Stimulated activated effector memory CD8-positive, alpha-beta T cell treated with anti-CD3 and anti-CD28 coated beads, Interleukin-12 subunit alpha, Interleukin-12 subunit beta, amount 100 ng/mL, for 72 hours (primary cell): Measurements from ENCODE around the gene MAGI3.
A peak's percentile ranks its signal among the peaks of the same experiment; 100 is the strongest.
"Not testable (repeated sequence)": the region's sequence is repeated elsewhere in the genome, so short reads cannot be mapped to it uniquely, and the experiment has no call there.

ENCODE experiments used
- ATAC-seq: fragments of 150-1000 bp; cut with Tn5 transposase; 2 replicates; pipeline ENCODE4 v1.10.0; 2021
- DNase-seq, 2 donors: peaks; one replicate each; pipeline ENCODE4 v3.0.0; 2021 to 2022; ENCODE audit warnings: low spot score in 2 of 2
- H3K27ac Mint-ChIP-seq: one replicate; pipeline ENCODE4 v1.8.0; 2022; ENCODE audit warnings: mild to moderate bottlenecking, mixed read lengths
- H3K36me3 Mint-ChIP-seq: one replicate; pipeline ENCODE4 v1.8.0; 2022; ENCODE audit warnings: mild to moderate bottlenecking, mixed read lengths
- H3K4me1 Mint-ChIP-seq: one replicate; pipeline ENCODE4 v1.8.0; 2022; ENCODE audit warnings: mixed read lengths
- H3K4me3 Mint-ChIP-seq: one replicate; pipeline ENCODE4 v1.8.0; 2022; ENCODE audit warnings: mild to moderate bottlenecking, mixed read lengths
- H3K9me3 Mint-ChIP-seq: one replicate; pipeline ENCODE4 v1.8.0; 2022; ENCODE audit warnings: mixed read lengths

Gene MAGI3

DNA sequence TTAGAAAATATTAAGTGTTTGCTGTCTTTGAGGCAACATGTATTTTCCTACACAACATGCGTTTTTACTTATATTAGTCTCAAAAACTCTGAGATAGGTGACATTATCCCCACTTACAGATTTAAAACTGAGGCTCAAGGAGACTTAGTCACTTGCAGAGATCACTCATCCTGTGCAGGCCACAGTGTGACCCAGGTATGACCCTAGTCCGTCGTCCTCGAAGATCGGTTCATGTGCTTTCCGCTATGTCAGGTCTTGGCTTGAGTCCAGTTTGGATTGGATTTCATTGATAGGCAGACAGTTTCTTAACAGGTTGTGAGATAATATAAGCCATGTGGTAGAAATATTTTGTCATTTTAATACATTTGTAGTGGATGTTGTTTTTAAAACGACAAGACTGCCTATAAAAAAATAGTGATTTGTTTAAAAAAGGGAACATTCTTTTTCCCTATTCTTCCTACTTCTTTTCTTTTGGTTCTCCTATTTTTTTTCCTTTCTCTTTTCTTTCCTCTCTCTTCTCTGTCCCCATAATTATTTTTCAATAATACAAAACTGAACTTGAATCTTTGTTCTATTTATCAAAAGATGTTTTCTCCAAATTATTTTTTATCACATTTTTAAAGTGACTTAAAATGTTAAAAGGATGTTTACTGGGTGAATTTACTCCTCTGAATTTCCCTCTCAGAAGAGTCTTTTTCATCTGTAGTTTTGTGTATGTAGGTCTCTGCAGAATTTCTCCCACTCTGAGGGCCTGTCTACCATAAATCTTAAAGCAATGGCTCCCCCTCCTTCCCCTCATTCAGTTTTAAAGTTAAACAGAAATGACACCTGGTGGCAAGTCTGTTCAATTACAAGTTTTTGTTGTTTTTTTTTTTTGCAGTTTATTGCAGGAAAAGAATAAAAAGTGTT, 287.2 kb downstream of the MAGI3 start:
- ATAC-seq = no peak
- Mint-ChIP-seq H3K4me3 (no peak overlapping the region), H3K9me3 (no peaks in the 10 kb centered on the region), H3K4me1 (peaks cover 5% of the 10 kb centered on the region), H3K27ac (no peak overlapping the region), H3K36me3 (no peaks in the 10 kb centered on the region)
- DNase-seq = no peak

DNA sequence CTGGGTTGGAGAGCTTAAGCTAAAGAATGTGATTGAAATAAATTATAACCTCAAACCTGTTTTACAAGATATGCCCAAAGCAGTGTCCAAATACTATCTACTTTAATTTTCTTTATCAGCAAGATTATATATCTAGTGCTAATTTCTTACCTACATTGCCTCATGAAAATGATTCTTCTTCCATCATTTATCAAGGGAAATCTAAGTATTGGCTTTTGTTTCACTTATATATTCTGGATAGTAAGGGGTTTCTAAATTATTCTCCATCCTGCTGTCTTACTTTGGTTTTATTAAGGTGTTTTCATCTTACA, 287.8 kb downstream of the MAGI3 start:
- Mint-ChIP-seq H3K9me3 (no peaks in the 10 kb centered on the region), H3K4me1 (peaks cover 5% of the 10 kb centered on the region), H3K36me3 (no peaks in the 10 kb centered on the region), H3K4me3 (no peak overlapping the region), H3K27ac (no peak overlapping the region)
- DNase-seq (no peak), ATAC-seq (no peak)

DNA sequence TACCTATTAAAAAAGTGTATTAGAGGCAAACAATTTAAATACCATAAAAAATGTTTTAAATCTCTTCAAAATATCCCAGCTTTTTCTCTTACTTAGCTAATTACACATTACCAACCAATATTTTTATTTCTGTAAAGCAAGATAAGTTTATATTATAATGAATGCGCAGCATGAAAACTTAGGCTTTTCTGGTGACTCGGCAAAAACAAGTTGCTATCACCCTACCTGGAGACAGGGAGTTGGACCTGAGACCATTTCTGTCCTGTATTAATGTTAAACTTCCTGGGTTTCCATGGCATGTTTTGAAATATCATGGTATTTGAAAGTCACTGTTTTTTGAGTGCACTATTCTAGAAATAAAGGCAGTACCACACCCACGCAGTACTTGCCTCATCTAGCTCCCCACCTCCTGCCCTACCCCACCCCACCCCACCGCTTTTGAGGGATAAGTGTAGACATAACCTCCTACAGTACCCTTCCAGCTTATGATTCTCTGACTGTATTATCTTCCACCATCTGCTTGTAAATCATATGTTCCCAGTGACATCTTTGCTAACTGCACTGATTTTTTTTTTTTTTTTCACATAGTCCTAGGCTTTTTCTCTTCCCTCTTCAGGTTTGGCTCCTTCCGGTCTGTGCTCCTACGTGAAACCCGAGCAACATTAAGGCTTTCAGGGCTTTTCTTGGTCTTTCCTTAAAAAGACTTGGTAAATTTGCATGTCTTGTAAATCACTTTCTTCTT, 291.5 kb downstream of the MAGI3 start:
- Mint-ChIP-seq H3K27ac (no peak overlapping the region), H3K4me3 (no peak overlapping the region), H3K36me3 (no peaks in the 10 kb centered on the region), H3K4me1 (peaks cover 5% of the 10 kb centered on the region), H3K9me3 (no peaks in the 10 kb centered on the region)
- no peak for ATAC-seq
- no peak for DNase-seq

DNA sequence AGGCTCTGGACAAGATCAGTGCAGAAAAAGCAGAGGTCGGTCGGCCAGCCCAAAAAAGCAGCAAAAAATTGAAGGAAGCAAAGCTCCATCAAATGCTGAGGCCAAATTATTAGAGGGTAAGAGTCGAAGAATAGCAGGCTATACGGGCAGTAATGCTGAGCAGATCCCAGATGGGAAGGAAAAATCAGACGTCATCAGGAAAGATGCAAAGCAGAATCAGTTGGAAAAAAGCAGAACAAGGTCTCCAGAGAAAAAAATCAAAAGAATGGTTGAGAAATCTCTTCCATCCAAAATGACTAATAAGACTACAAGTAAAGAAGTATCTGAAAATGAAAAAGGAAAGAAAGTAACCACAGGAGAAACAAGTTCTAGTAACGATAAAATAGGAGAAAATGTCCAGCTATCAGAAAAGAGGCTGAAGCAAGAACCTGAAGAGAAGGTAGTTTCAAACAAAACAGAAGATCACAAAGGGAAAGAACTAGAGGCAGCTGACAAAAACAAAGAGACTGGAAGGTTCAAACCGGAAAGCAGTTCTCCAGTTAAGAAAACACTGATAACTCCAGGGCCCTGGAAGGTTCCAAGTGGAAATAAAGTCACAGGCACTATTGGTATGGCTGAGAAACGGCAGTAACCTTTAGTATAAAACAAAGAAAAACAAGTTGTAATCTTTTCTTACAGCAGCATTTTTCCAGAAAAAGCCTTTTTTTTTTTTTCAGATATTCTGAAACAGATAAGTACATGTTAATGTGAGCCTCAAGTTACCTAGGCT, 293.3 kb downstream of the MAGI3 start:
- H3K27ac Mint-ChIP-seq = peak overlapping the region; percentile 23
- no peak for DNase-seq

DNA sequence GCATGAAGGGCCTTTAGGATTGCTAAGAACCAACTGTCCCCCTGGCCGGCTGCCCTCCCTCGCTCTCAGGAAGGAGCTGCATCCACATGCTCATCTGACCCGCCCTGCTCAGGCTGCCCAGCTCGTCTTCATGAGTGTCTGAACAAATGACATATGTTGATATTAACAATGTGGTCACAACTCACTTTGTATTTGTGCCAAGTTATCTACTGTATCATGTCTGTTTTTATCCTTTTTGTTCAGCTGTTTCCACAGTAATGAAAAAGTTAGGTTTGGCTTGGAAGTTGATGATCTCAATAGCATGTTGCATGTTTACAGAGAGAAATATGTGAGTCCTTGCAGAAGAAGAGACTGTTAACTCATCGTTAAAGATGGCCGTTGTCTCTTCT, 293.8 kb downstream of the MAGI3 start:
- Mint-ChIP-seq H3K4me3 (no peak overlapping the region), H3K27ac (peak overlapping the region; percentile 23), H3K4me1 (peaks cover 5% of the 10 kb centered on the region), H3K9me3 (no peaks in the 10 kb centered on the region), H3K36me3 (no peaks in the 10 kb centered on the region)
- DNase-seq (no peak), ATAC-seq (no peak)

More for the DNA sequence above, 293.3 kb downstream of the MAGI3 start:
- no peak for ATAC-seq
- Mint-ChIP-seq H3K36me3 (no peaks in the 10 kb centered on the region), H3K4me3 (no peak overlapping the region), H3K9me3 (no peaks in the 10 kb centered on the region), H3K4me1 (peaks cover 5% of the 10 kb centered on the region)

DNA sequence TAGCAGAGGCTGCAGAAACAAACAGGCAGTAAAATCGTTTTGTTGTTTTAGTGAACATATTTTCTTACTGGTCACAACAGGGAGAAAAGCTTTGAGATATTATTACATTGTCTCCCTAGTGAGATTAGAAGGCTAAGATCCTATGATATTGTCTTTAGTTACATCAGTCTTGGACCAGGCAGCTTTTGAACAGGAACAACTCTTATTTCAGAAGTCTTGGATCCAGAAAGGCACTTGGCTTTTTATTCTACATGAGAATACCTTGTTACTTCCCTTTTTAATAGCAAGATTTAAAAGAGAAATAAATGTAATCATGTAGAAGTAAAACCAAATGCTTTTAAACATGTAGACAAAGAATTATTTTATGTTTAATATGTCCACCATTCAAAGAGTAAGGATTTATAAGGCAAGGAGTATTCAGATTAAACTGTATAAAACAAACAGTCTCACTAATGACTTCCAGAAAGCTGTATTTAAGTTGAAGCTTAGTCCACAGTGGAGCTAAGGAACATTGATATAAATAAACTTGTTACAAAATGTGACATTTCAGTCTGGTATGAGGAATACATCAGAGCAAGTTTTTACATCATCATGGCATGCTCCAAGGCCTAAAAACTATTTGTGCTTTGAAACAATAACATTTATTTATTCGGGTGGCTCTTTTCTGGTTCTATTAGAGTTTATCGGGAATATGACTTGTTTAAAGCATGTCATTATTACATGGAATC, 296.7 kb downstream of the MAGI3 start:
- DNase-seq (no peak), ATAC-seq (no peak)
- Mint-ChIP-seq H3K9me3 (no peaks in the 10 kb centered on the region), H3K36me3 (no peaks in the 10 kb centered on the region), H3K4me1 (no peaks in the 10 kb centered on the region), H3K27ac (no peak overlapping the region), H3K4me3 (no peak overlapping the region)

DNA sequence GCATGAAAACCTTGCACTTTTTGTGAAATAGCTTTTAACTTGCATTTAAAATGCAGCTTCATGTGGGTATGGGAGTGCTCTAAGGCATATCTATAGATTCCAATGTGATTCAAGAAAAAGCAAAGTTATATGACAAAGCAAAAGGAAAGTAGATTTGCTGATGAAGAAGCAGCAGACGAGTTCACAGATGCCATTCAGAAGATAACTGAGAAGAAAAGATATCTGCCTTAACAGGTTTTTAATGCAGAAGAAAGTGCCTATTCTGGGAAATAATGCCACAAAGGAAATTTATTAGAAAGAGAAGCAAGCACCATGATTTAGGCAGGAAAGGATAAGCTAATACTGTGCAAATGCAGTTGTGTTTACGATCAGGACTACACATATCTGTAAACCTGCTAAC, 300.9 kb downstream of the MAGI3 start:
- Mint-ChIP-seq H3K36me3 (no peaks in the 10 kb centered on the region), H3K27ac (no peak overlapping the region), H3K4me3 (no peak overlapping the region), H3K9me3 (peaks cover 10% of the 10 kb centered on the region), H3K4me1 (no peaks in the 10 kb centered on the region)
- DNase-seq (no peak), ATAC-seq (no peak)

DNA sequence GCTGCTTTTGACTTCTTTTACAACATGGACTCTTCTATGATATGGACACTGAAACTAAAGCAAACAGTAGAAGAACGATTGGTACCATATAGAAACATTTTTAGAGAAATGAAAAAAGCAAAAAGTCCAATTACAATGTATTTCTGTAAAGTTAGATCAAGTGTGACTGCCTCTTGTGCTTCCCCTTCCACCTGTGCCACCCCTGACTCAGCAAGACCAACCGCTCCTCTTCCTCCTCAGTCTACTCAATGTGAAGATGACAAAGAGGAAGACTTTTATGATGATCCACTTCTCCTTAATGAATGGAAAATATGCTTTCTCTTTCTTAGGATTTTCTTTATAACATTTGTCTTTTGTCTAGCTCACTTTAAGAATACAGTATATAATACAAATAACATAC, 302.0 kb downstream of the MAGI3 start:
- no peak for ATAC-seq
- Mint-ChIP-seq H3K4me1 (no peaks in the 10 kb centered on the region), H3K27ac (no peak overlapping the region), H3K4me3 (no peak overlapping the region), H3K9me3 (peaks cover 10% of the 10 kb centered on the region), H3K36me3 (no peaks in the 10 kb centered on the region)
- no peak for DNase-seq

DNA sequence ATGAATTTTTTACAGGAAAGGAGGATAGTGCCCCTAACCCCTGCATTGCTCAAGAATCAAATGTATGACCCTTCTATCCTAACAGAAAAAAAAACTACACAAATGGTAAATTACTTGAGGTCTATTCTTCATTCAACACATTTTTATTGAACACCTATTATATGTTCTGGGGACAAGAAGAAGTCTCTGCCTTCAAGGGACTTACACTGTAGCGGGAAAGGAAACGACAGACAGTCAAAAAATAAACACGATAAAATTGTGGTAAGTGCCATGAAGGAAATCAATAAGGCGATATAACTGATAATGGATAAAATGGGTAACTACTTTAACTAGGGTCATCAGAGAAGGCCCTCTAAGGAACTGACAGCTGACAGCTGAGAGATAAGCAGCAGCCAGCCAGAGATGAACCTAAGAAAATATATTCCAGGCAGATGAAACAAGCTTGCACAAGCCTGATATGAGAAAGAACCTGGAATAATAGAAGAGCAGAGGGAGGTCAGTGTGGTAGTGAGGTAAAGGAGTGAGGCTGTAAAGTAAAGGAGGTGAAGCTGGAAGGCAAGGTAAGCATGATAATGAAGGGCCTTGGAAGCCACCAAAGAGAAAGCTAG, 302.6 kb downstream of the MAGI3 start:
- DNase-seq (no peak), ATAC-seq (no peak)
- Mint-ChIP-seq H3K27ac (no peak overlapping the region), H3K36me3 (no peaks in the 10 kb centered on the region), H3K4me3 (no peak overlapping the region), H3K4me1 (no peaks in the 10 kb centered on the region), H3K9me3 (peaks cover 10% of the 10 kb centered on the region)

DNA sequence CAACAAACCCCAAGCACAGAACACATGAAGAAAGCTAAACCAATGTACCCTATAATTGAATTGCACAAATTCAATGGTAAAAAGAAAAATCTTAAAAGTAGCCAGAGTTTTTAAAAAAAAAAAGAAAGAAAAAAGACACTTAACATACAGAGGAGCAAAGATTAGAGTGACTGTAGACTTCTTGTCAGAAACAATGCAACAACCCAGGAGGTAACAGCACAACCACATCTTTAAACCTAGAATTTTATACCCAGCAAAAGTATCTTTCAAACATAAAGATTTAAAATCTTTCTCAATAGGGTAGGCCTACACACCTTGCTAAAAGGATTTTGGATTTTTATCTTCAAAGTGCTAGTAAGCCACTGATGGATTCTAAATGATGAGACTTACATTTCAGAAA, 304.6 kb downstream of the MAGI3 start:
- no peak overlapping the region for H3K4me3 Mint-ChIP-seq
- ATAC-seq (no peak), DNase-seq (no peak)
- H3K27ac Mint-ChIP-seq = no peak overlapping the region
- H3K9me3 Mint-ChIP-seq = peaks cover 10% of the 10 kb centered on the region
- H3K4me1 Mint-ChIP-seq = no peaks in the 10 kb centered on the region
- no peaks in the 10 kb centered on the region for H3K36me3 Mint-ChIP-seq

DNA sequence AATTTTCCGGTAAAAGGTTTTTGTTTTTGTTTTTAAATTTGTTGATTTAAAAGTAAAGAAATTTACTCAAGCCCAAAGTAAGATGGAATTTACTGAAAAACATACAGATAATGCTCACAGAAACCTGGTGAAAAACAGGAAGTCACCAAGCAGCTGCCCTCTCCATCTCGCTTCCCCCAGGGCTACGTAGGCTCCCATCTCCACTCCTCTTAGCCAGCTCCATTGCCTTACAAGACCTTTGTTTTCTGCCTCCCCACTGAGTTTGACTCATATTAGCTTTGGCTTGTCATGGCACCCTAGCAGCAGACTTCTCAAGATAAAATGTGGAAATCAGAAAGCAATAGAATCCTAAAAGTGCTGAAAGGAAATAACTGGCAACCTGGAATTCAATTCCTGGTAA, 311.1 kb downstream of the MAGI3 start:
- no peak overlapping the region for H3K27ac Mint-ChIP-seq
- H3K4me1 Mint-ChIP-seq = no peaks in the 10 kb centered on the region
- H3K36me3 Mint-ChIP-seq = peaks cover 19% of the 10 kb centered on the region
- H3K9me3 Mint-ChIP-seq = no peaks in the 10 kb centered on the region
- H3K4me3 Mint-ChIP-seq = no peak overlapping the region
- ATAC-seq = no peak
- DNase-seq = no peak

DNA sequence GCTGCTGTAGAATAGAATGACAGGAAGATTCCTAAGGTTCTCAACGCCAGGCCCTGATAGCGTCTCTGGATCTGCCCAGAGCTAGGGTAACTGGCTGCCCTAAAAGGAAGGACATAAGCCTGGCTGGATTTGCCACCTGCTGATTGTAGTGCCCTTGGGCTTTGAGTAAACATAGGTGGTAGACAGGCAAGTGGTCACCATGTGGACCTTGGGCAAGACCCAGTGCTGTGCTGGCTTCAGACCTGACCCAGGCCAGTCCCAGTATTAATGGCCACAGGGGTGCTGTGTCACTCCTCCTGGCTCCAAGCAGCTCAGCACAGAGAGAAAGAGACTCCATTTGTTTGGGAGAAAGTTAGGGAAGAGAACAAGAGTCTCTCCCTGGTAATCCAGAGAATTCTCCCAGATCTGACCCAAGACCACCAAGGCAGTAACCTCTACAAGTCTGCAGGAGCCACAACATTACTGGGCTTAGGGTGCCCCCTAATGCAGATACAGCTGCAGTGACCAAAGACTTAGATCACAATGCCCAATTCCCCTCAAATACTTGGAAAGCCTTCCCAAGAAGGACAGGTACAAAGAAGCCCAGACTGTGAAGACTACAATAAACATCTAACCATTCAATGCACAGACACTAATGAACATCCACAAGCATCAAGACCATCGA, 324.4 kb downstream of the MAGI3 start:
- H3K9me3 Mint-ChIP-seq = peaks cover 3% of the 10 kb centered on the region
- H3K27ac Mint-ChIP-seq = no peak overlapping the region
- DNase-seq (no peak), ATAC-seq (no peak)
- H3K36me3 Mint-ChIP-seq = peaks cover 49% of the 10 kb centered on the region
- H3K4me3 Mint-ChIP-seq = no peak overlapping the region
- H3K4me1 Mint-ChIP-seq = no peaks in the 10 kb centered on the region

DNA sequence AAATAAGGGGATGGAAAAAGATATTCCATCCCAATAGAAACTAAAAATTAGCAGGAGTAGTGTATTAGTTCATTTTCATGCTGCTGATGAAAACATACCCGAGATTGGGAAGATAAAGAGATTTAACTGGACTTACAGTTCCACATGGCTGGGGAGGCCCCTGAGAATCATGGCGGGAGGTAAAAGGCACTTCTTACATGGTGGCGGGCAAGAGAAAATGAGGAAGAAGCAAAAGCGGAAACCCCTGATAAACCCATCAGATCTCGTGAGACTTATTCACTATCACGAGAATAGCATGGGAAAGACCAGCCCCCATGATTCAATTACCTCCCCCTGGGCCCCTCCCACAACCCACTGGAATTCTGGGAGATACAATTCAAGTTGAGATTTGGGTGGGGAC, 327.2 kb downstream of the MAGI3 start:
- DNase-seq, H3K4me3 Mint-ChIP-seq, H3K4me1 Mint-ChIP-seq: not testable (repeated sequence)

DNA sequence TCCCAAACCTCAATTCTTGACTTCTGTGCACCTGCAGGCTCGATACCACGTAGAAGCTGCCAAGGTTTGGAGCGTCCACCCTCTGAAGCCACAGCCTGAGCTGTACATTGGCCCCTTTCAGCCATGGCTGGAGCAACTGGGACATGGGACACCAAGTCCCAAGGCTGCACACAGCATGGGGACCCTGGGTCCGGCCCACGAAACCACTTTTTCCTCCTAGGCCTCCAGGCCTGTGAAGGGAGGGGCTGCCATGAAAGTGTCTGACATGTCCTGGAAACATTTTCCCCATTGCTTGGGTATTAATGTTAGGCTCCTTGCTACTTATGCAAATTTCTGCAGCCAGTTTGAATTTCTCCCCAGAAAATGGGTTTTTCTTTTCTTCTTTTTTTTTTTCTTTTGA, 328.3 kb downstream of the MAGI3 start:
- not testable (repeated sequence) for DNase-seq, H3K27ac Mint-ChIP-seq, H3K4me3 Mint-ChIP-seq, H3K4me1 Mint-ChIP-seq, H3K9me3 Mint-ChIP-seq, ATAC-seq
- H3K36me3 Mint-ChIP-seq = peaks cover 40% of the 10 kb centered on the region

More for the DNA sequence above, 327.2 kb downstream of the MAGI3 start:
- not testable (repeated sequence) for H3K27ac Mint-ChIP-seq, ATAC-seq, H3K9me3 Mint-ChIP-seq
- peaks cover 37% of the 10 kb centered on the region for H3K36me3 Mint-ChIP-seq
